NCI-H82 treated with DMSO at 0.1 percent for 48 hours (cell line): Measurements from ENCODE around the gene UNC13D.
A peak's percentile ranks its signal among the peaks of the same experiment; 100 is the strongest.
"Not testable (repeated sequence)": the region's sequence is repeated elsewhere in the genome, so short reads cannot be mapped to it uniquely, and the experiment has no call there.

Experiments used
- DNase-seq: peaks from one replicate; lab custom pipeline; 2025; ENCODE audit not compliant: unreplicated experiment; lab: John Stamatoyannopoulos, UW

The UNC13D gene

DNA sequence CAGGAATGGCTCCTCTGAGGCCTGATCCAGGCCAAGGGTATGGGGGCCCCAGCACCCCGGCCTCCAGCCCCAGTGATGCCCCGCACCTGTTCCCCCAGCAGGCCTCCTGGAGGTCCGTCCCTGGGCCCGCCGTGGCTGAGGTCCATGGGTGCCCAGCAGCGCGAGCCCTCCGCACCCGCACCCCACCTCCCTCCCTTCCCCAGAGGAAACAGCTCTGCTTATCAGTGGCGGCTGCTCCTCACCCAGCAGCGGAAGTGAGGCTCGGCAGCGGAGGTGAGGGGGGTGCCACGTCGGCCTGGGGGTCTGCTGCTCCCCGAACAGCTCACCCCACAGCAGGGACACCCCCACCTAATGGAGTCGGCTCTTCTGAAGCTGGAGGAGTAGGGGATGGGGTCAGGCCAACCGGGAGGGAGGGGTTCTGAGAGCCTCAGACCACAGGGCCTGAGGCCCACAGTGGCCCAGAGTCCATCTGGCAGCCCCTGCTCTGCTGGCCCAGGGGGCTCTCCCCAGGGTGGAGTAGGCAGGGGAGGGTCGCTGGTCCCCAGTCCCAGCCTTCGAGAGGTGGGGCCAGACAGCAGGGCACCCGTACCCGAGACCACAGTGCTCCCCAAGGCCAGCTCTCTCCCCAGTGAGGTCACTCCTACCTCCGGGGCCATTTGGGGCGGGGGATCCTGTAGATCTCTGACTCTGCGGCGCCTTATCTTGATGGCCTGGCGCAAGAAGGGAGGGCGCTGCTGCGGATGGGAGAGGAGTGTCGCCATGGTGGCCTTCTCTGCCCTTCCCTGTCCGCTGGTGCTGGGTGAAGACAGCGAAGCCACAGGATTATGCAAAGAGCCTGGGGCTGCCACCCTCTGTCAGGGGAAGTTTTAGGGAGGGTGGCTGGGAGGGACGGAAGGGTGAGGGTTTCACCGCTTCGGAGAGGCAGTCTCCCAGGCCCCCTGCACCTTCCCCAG, at the start of gene UNC13D:
Gene UNC13D, minus strand, starts transcription at position 828 of the 953 bp plus-strand sequence. Its CDS starts 67 bp downstream, at position 761.
- no peak for DNase-seq

DNA sequence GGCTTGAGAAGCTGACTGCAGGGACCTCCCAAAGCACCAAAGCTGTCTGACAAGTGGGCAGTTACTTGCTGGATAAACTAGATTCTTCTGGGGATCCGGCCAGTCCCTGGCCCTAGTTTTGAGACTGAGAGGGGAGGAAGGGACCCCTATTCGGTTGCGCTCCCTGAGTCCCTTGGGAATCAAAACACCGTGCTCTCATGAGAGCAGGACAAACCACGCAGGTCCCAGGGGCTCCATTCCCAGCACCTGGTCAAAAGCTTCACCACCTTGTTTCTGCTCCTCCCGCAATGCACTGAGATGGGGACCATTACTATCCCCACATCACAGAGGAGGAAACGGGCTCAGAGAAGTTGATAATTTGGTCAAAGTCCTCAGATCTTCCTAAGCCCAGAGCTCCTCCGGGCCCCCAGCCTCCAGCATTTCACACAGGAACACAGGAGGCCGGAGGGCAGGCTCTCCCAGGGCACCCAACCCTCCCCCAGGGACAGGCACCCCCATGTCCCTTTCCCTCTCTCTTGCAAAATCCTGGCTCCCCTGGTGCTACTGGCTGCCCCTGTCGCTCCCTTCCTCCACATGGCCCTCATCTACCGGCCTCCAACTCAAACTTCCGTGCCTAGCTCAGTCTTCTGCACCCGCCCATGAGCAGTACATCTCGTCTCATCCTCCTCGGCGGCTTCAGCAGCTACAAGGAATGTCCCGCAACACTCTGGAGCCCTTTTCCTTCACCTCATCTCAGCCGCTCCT, 49.3 kb upstream of the UNC13D start:
- no peak for DNase-seq

DNA sequence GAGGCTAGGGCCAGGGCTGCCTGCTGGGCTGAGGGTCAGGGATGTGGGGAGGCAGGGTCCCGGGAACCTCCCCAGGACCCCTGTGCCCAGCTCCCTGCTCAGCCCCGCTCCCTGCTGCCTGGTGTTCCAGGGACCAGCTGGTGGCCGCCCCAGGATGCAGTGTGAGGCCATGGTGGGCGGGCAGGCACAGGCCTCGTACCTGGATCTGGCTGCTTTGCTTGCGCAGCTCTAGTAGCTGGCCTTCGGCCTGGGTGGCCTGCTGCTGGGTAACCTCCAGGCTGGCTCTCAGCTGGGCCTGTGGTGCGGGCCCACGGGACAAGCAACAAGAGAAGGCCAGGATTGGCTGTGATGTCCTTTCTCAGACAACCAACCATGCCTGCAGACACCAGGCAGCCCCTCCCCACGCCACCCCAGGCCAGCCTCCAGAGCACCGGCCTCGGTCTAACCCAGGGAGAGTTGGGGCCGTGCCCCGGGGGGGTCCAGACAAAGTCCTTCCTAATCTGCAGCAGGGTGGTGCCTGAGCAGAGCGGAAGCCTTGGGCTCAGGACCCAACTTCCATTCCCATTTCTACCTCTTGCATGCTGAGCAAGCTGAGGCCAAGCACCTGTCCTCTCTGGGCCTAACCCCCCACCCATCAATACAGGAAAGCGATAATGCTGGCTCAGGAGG, 48.5 kb upstream of the UNC13D start:
- DNase-seq, result no peak

DNA sequence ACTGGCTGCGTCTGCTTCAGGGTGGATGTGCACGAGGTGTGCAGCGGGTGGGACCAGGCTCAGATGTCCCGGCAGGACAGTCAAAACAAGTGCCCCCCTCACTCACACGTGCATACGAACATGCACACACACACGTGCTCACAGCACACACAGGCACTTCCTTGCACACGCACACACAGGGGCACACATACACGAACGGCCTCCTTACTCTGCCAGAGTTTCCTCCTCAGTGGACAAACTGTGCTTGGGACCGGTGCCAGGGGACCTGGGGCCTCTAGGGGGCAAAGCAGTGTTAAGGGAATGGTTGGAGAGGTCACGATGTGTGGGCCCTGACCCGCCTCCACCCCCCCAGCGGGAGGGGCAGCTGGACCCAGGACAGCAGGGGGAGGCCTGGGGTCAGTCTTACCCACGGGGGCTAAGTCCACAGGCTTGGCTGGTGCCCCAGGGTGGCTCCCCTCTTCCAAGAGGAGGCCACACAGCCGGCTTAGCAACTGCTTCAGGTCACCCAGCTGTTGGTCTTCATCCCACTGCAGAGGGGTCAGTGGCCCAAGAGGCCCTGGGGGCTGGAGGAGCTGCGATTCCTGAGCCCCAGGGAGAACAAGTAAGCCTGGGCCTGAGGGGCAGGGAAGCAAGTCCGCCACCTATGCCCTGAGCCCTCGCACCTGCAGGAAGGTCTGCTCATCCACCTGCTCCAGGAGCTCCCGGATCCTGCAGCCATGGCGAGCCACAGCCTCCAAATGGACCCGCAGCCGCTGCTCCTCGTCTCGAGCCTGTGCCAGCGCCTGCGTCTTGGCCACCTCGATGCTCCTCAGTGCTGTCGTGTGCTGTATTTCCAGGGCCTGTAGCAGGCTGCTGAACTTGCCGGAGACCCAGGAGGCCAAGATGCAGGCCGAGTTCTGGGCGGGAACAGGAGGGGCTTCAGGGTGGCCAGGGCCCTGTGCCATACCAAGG, 47.7 kb upstream of the UNC13D start:
- no peak for DNase-seq

DNA sequence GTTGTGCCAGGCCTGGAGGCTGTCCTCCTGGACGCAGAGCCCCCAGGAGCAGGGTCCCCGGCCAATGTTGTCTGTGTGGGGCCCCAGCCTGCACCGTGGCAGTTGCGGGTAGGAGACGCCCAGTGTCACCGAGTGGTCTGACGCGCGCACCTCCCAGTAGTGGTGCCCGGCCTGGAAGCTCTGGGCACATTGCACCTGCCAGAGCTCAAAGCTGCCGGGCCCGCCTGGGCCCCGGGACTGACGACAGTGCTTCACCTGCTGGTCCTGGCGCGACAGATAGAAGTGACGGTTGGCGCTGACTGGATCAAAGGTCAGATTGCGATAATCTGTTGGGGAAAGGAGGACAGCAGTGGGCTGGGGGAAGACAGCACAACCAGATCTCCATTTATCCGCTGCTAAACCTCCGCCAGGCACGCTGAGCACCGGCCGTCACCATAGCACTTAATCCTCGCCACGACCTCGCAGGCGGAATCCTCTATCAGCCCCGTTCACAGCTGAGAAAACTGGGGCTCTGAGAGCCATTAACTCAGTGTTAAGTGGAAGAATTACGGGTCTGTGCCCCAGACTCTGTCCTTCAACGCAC, 46.9 kb upstream of the UNC13D start:
- DNase-seq, result peak; percentile 52

DNA sequence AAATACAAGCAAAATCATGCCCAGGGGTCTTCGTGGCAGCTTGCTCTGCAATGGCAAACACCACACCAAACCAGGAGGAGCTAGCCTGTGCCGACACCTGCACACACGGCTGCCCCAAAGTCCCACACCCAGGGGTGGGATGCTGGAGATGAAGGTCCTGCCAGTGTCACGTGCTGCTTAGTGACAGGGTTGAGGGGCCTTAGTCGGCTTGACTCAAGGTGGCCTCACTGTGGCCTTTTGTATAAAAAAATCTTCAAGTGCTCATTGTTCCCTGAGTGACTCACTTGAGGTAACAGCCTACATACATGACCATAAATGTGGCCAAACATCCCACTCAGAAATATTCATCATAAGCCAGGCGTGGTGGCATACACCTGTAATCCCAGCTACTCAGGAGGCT, 45.2 kb upstream of the UNC13D start:
- DNase-seq, result no peak

DNA sequence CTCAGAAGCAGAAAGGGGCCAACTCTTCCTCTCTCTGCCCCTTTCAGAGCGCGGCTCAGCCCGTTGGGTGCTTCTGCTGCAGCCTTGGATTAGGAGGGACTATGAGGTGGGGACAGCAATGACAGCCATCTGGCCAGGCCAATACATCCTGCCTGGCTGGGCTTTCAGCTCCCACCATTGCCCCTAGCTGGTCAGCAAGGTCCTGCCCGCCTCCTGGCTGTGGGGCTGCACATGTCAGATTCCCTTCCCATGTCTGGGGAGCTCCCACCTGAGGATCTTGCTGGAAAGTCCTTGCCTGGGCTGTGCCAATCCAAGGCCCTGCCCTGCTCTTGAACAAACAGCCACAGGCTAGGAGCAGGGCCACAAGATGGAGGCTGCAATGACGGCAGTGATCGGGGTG, 44.3 kb upstream of the UNC13D start:
- DNase-seq, result no peak

DNA sequence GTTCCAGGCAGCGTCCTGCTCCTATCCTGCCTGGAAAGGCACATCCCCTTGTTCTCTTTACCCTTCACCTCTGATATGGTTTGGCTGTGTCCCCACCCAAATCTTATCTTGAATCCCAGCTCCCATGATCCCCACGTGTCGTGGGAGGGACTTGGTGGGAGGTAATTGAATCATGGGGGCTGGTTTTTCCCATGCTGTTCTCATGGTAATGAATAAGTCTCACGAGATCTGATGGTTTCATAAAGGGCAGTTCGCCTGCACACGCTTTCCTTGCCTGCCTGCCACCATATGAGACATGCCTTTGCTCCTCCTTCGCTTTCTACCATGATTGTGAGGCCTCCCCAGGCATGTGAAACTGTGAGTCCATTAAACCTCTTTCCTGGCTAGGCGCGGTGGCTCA, 41.7 kb upstream of the UNC13D start:
- not testable (repeated sequence) for DNase-seq

DNA sequence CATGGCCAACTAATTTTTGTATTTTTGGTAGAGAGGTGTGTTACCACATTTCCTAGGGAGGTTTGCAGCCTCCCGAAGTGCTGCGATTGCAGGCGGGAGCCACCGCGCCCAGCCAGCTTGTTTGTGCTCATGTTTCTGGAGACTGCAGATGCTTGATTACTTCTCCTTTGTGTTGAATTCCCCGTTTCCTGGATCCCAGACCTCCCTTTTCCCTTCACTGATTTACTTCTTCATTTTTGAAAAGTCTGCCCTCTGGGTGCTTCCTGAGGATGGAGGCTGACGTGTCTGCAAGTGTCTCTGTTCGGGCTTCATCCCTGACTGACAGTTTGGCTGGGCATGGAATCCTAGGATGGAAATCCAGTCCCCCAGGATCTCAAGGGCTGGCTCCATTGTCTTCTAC, 41.2 kb upstream of the UNC13D start:
- no peak for DNase-seq

DNA sequence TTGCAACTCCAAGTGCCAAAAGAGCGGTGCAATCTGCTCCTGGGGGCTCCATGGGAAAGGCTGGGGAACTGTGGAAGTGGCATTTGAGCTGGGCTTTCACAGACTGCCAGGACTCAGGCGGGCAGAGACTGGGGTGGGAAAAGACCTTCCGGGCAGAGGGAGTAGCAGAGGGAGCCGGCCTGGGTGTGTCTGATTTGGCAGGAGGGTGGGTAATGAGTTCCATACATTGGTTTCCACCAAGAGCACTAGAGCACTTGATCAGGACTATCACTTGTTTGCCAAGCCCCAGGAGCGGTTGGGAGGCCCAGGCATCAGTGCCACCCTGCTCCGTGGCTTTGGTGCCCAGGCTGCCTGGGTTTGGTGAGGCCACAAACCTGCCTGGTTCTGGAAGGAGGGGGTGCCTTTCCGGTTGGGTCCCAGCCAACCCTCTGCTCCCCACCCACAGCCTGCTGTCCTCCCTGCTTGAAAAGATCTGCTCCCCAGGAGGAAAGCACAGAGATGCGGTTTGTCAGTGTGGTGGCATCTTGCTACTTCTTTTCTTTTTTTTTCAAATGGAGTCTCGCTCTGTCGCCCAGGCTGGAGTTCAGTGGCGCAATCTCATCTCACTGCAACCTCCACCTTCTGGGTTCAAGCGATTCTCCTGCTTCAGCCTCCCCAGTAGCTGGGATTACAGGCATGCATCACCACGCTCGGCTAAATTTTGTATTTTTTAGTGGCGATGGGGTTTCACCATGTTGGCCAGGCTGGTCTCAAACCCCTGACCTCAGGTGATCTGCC, 37.7 kb upstream of the UNC13D start:
- no peak for DNase-seq

DNA sequence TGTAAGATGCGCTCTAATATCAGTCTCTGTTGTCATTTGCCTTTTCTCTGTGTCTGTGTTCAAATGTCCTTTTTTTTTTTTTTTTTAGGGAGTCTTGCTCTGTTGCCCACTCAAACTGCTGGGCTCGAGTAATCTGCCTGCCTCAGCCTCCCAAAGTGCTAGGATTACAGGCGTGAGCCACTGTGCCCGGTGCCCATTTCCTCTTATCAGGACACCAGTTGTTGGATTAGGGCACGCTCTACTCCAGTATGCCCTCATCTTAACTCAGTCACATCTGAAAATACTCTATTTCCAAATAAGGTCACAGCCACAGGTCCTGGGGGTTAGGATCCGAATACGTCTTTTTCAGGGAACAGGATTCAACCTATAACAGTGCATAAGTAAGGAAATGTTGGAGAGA, 36.1 kb upstream of the UNC13D start:
- DNase-seq, result no peak

DNA sequence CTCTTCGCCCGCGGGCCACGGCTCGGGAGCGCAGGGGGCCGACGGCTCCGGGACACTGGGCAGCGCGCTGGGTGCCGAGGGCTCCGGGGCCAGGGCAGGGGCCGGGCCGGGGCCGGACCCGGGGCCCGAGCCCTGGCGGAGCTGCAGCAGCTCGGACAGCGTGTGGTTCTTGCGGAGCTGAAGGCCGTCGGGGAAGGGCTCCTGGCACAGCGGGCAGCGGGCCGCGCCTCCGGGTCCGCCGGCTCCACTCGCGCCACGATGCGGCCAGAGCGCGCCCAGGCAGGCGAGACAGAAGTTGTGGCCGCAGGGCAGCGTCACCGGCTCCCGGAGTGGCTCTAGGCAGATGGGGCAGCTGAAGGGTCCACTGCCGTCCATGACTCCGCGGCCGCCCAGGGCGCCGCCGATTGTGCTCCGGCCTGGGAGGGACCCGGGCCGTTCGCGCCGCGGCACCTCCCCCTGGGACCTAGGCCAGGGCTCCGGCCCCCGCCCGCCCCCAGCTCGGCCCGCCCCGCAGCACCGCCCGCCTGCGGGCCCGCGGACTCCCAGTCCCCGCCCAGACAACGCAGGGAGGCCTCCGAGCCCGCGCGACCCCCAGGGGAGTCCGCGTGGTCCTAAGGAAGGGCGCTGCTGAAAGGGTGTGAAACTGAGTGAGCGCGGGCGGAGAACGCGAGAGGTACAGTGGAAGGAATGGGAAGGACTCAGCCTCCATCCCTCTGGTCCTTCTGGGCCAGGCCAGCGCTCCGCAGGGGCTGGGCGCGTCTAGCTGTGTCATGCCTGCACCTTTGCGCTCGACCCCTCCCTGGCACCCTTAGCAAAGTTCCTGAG, 34.2 kb upstream of the UNC13D start, which contains the start of gene TRIM47:
Gene TRIM47, minus strand, starts transcription at position 408 of the 825 bp plus-strand sequence. Its CDS starts 33 bp downstream, at position 375.
- no peak for DNase-seq

DNA sequence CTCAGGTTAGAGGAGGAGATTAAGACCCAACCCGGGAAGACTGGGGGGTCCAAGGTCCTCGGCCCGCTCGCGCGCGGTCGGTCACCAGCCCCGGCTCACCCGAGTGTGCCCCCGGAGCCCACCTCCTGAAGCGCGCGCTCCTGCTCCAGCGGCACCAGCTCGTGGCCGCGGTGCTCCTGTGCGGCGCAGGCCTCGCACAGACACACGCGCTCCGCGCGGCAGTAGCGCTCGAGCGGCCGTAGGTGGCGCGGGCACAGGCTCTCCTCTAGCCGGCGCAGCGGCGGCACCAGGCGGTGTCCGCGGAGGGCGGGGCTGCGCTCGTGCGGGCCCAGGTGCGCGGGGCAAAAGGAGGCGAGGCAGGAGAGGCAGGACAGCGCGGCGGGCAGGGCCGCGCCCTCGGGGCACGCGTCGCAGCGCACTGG, 33.6 kb upstream of the UNC13D start:
- DNase-seq, result peak; percentile 30

DNA sequence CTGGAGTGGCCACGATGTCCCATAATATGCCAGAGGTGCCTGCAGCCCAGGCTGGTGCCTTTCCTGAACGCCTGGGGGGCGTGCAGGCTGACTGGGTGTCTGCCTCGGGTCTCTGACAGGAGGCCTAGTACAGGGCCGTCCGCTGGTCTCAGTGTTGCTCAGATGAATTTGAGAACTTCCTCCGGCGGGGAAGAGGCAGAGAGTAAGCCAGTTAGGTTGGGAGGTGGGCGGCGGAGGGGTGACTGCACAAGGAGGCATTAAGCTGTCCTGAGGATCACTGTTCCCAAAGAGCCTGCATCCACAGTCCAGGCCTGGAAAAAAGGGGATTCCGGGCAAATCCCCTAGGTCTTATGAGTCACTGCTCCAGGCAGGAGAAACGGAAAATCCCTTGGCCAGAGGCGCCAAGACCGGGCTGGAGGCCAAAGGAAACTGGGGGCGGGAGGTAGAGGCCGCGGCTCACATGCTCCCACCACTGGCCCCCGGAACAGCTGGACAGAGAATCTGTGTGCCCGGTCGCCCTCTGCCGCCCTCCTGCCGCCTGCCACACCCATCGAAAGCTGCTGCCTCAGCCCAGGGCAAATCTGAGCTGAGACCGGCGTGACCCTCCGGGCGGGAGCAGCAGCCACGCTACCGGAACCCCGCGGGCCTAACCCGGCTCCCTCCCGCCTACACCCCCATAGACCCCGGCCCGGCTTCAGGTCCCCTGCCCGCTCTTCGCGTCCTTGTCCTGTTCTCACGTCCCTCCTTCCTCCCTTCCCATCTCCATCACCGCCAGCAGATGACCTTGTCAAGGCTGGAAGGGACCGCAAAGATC, 32.9 kb upstream of the UNC13D start:
- no peak for DNase-seq

DNA sequence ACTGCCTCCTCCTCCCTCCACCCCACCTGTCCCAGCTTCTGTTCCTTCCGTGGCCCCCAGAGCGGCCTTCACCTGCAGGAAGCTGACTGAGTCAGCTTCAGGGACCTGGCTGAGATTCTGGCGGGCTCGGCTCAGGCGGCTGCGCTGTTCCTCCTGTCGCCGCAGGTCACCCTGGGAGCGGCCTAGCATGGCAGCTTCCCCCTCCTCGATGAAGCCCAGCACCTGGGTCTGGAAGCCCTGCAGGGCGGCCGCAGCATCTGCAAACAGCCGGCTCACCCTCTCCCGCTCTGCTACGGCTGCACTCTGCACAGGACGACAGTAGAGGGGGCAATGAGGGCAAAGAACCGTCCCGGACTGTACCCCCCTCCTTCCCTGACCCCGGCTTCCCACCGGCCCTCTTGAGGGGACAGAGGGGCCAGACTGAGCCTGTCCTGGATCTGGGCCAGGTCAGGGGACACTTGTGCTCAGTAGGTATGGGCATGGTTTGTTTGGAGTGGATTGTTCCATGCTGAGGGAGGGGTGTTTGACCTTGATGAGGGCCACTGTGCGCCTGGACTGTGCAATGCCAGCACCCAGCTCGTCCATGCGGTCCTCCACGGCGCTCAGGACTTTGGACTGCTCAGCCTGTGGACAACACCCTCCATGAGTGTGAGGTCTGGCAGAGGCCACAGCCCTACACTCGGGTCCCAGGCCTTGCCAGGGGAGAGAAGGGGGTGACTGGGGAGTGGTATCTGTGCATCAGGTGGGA, 32.2 kb upstream of the UNC13D start:
- DNase-seq, result no peak

DNA sequence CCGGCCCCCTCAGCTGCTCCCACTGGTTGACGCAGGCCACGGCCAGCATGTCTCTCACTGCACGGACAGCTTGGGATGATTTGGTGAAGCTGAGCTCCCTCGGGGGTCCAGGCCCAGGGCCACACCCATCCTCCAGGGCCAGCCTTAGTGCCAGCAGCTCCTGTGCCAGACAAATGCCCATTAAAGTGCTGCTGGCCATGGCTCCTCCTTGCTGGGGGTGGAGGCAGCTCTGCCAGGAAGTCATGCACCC, 31.7 kb upstream of the UNC13D start:
- DNase-seq, result no peak
